ENCODE measurements around the gene ANKRD17.

GRCh38 chr4:73178389-73178788 lies 80.2 kb downstream of the ANKRD17 start:
- TF ChIP-seq CTCF (conservative IDR thresholded peaks at IDR 0.05; ENCODE audit: low read depth, low read length) (no peak), RFX5 (IDR thresholded peaks at IDR 0.05; ENCODE audit: low read depth, low read length) (no peak), USF2 (IDR thresholded peaks at IDR 0.05; ENCODE audit: low read depth, low read length) (no peak), POLR2A (IDR thresholded peaks at IDR 0.05; ENCODE audit: low read depth, low read length) (no peak), SMC3 (IDR thresholded peaks at IDR 0.05; ENCODE audit: low read depth, low read length) (no peak)

Data from IMR-90 (cell line).